Stimulated activated CD8-positive, alpha-beta memory T cell treated with anti-CD3 and anti-CD28 coated beads, Interleukin-4, amount 100 ng/mL, for 24 hours (primary cell): ENCODE data around the gene GAS2L1.

Experiments used
- DNase-seq: peaks from one replicate; pipeline ENCODE4 v3.0.0-alpha.2; 2020; ENCODE audit warnings: low read depth

The GAS2L1 gene

DNA sequence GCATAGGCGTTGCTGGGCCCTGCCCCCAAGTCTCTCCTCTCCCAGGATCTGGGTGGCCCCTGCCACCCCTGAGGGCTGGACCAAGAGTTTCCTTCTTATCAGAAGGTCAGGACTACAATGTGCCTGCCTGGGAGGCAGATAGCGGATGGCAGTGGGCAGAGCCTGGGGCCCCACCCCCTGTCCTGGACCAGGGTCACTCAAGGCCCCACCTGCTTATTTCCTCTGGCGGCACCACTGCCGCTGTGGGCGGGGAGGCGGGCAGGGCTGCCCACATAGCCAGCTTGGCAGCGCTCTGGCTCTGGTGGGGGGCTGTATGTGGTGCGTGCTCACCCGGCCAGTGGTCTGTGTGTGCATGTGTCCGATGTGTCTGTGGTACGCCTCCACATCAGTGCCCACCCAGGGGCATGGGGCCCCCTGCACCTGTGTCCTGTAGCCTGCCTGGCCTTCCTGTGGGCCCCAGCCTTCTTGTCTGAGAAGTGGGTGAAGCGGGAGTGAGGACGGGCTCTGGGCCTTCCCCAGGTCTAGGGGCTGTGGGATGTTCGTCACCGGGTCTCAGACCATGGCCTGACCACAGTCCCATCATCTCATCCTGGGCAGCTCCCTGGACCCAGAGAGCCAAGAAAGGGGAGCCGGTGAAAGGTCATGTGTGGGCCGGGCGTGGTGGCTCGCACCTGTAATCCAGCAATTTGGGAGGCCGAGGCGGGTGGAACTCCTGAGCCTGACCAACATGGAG is 3.0 kb downstream of the GAS2L1 start:
- DNase-seq = no peak

DNA sequence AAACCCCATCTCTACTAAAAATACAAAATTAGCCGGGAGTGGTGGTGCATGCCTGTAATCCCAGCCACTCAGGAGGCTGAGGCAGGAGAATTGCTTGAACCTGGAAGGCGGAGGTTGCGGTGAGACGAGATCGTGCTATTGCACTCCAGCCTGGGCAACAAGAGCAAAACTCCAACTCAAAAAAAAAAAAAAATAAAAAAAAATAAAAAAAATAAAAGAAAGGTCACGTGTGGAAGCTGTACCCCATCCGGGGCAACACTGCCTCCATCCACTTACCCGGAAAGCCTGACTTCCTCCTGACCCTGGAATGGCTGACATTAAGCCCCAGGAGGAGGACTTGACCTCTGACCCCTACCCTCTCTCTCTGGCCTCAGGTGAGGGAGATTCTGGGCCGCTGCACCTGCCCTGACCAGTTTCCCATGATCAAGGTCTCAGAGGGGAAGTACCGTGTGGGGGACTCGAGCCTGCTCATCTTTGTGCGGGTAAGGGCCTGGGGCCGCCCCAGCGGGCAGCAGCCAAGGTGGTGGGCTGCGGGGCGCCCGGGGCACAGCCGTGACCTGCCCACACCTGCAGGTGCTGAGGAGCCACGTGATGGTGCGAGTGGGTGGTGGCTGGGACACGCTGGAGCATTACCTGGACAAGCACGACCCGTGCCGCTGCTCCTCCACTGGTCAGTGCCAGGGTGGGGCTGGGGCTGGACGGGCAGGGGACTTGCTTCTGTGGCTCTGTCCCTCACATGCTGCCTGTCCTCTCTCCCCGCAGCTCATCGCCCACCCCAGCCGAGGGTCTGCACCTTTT is 3.8 kb downstream of the GAS2L1 start:
- DNase-seq = no peak

DNA sequence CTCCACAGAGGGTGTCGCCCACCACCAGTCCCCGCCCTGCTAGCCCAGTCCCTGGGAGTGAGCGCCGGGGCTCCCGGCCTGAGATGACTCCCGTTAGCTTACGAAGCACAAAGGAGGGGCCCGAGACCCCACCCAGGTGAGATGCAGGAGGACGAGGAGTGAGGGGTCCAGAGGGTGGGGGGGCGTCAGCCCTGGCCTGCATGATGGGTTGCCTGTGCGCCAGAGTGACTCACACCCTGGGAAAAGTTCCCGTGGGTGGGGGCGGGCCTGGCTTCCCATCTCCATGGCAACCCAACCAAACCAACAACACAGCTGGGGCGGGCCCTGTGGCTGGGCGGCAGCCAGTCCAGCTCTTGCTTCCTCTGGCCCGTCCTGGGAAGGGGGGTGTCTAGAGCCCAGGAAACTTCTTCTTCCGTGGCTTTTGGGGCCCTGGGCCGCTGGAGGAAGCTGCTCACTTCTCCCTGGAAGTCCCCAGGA is 4.5 kb downstream of the GAS2L1 start:
- peak; percentile 47 for DNase-seq

DNA sequence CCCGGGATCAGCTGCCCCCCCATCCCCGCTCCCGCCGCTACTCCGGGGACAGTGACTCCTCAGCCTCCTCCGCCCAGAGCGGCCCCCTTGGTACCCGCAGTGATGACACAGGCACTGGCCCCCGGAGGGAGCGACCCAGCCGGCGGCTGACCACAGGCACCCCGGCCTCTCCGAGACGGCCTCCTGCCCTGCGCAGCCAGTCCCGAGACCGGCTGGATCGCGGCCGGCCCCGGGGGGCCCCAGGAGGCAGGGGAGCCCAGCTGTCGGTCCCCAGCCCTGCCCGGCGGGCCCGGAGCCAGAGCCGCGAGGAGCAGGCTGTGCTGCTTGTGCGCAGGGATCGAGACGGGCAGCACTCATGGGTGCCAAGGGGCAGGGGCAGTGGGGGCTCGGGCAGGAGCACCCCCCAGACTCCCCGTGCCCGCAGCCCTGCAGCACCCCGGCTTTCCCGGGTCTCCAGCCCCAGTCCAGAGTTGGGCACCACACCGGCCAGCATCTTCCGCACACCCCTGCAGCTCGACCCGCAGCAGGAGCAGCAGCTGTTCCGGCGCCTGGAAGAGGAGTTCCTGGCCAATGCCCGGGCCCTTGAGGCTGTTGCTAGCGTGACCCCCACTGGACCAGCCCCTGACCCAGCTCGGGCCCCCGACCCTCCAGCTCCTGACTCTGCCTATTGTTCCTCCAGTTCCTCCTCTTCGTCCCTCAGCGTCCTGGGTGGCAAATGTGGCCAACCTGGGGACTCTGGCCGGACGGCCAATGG is 5.2 kb downstream of the GAS2L1 start:
- no peak for DNase-seq

DNA sequence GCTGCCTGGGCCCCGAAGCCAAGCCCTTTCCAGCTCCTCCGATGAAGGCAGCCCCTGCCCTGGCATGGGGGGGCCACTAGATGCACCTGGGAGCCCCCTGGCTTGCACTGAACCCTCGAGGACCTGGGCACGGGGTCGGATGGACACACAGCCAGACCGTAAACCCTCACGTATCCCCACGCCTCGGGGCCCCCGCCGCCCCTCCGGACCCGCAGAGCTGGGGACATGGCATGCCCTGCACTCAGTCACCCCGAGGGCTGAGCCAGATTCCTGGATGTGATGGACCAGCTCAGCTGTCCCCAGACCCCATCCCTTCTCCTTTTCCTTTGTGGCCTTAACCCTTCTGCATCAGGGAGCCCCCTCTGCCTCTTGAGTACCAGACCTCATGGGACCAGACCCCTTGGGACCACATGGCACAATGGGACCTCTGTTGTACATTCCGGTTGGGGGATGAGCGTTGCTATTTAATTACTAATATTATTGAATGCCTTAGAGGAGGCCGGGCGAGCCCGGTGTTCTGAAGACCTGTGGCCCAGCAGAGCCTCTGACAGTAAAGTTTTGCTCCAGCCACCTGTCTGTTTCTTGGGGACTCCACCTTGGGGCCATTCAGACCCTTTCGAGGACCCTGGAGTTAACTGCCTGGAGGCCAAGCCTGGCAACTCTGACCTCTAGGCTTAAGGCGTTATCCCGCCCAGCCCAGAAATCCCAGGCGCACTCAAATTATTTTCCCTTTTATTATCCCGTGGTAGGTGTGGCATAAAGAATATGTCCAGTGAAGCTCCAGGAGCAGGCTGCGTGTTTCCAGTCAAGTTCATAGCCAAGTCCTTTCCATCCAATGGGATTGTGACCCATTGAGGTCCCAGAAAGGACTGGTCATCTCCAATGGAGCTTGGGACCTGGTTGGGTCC is 6.0 kb downstream of the GAS2L1 start:
- DNase-seq = no peak

DNA sequence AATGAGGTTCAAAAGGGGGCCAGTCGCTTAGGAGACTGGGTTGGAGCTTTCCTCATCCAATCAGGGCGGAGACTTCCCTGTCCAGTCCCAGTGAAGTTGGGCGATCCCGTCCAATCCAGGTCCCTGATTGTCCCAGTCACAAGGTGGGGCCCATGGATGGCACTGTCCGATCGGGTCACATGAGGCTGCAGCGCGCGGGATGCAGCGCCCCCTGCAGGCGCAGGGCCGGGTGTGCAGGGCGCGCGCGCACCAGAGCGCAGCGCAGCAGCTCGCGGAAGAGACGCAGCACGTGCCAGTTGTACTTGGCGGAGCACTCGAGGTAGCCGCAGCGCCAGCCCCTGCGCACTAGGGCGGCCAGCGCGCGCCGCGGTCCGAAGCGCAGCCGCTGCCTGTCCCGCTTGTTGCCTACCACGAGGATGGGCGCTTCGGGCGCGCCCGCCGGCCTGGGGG is 6.7 kb downstream of the GAS2L1 start:
- no peak for DNase-seq

DNA sequence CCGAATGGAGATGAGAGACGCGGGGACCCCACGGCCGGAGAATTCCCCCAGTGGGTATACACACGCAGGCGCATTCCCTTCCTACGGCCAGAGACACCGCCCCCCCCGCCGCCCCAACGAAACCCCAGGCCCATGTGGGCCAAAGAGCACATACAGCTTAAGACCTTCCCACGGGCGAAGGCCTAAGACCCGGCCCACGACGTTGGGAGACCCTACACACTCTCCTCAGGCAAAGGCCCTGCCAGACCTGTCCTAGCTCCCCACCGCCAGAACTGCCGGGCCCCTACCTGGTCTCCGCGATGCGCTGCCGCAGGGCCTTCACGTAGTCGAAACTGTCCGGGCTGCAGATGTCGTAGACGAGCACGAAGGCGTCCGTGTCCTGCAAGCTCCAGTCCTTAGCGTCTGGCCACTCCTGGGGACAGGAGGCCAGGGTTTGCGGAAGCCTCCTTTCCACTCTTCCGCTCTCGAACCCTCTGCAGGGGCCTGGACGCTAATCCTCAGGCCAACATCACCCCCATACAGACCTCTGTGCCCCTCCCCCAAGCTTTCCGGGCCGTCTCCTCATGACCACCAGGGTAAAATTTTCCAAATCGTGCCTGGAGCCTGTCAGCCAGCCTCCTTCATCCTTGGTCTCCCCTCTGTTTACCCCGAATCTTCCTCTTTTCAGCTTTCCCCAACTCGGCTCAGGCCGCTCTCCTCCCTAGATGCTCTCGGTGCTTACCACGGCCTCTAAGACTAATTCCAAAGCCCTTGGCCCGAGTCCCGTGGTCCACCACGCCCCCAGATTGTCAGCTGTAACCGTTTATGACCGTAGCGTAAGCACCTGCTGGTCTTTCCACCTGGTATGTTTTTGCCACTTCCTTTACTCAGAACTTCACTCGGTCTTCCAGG is 7.4 kb downstream of the GAS2L1 start:
- DNase-seq = no peak

DNA sequence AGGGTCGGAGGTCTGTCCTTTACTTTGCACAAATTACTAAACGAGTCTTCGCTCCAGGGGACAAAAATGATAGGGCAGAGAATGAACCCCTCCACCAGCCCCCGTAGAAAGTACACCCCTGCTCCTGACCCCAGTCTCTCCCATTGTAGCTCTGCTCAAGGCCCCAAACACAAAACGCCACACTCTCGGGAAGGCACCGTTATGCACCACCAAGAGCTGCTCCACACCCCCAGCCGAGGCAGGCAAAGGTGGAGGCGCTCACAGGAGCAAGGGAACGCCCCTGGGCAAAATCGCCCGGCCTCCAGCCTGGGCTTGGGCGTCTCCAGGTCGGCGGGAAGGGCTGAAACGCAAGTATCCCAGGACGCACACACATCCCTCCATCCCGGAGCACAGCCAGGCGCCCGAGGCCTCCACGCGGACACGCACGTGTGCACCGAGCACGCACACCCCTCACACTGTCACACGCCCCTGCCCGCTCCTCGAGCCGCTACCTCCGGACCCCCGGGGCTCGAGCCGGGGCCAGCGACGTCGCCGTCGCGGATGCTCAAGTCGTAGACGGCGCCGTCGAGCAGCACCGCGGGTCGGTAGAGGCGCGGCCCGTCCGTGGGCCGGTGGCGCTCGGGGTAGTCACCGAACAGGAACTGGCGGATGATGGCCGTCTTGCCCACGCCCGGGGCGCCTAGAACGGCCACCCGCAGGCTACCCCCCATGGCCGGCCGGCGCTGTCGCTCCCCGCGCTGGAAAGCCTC is 8.3 kb downstream of the GAS2L1 start:
- no peak for DNase-seq

DNA sequence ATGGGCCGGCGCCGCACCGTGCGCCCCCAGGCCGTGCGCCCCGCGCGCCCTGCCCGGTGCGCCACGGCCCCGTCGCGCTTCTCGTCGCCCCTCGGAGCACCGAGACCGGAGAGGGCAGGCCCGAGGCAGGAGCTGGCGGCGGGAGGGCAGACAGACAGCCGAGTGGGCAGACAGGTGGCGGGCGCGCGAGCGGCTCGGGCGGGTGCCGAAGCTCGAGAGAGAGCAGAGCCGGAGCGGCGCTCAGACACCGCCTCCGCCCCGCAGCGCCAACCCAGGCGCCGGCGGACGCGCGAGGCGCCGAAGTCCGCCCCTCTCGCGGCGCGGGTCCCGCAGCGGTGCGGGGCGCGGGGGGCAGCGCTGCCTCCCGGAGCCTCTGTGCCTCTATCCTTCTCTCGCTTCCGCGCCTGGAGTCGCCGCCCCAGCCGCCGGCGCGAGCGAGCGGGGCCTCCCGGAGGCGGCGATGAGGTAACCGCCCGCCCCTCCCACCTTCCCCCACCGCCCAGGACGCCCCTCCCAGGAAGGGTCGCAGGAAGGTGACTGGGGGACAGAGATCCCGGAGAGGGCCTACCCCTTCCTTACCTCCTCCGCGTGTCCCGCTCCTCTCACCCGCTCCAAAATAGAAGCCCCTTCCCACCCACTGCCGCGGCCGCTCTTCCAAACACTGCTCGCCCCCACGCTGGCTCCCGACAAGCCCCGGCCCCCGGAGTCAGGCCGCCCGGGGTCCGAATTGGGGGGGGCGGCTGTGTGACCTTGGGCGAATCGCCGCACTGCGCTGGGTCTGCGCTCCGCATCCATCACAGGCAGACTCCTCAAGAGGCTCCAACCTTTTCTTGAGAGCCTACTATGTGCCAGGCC is 9.1 kb downstream of the GAS2L1 start, which contains the start of gene RASL10A:
Gene RASL10A, minus strand, starts transcription at position 412 of the 855 bp plus-strand sequence. CDS start 451 bp downstream, outside the sequence.
- DNase-seq = no peak

DNA sequence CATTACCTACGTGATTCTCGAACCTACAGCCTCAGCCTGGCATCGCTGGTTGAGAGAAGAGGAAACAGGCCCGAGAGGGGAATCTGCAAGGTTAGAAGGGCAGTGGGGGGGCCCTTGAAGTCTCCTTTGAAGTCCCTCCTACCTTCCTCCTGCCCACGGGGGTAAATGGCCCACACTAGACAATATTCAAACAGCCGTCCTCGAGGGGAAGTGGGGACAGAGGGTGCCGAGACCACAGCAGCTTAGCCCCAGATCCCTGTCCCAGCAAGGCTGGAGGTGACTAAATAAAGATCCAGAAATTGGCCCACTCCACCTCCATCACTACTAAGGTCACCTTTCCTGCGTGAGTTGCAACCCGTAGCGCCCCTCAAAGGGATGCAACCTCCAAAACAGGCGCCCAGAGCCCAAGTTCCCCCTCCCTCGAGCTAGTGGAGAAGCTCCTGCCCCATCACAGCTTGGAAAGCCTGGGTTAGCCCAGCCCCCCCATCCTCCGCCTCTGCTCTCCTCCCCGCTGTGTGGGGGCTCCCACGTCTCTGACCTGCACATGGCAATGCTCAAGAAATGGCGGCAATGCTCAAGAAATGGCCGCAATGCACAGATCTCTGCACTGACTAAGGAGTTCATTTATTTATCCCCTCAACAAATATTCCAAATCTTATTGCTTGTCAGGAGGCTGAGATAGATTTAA is 9.8 kb downstream of the GAS2L1 start:
- DNase-seq = no peak

DNA sequence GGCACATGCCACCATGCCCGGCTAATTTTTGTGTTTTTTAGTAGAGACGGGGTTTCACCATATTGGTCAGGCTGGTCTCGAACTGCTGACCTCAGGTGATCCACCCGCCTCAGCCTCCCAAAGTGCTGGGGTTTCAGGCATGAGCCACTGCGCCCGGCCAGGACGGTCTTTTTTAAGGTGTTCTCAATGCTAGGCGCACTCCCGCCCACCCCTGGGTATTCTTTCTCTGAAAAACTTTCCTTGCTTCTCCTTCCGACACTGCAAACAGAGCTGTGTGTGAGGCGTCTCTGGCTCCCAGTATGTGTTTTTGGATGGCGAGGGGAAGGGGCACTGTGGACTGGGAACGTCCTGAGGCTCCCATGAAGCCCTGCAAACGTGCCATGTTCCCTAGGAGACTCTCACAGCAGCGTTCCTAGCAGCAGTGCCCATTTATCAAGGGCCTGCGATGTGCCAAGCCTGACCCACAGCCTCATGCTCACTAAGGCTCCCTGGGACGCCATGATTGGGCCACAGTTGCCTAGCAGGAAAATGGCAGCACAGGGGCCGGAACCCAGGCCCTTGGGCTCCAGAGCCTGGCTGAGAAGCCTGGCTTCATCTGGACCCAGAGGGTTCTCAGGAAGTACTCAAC is 11.5 kb downstream of the GAS2L1 start:
- DNase-seq = no peak

DNA sequence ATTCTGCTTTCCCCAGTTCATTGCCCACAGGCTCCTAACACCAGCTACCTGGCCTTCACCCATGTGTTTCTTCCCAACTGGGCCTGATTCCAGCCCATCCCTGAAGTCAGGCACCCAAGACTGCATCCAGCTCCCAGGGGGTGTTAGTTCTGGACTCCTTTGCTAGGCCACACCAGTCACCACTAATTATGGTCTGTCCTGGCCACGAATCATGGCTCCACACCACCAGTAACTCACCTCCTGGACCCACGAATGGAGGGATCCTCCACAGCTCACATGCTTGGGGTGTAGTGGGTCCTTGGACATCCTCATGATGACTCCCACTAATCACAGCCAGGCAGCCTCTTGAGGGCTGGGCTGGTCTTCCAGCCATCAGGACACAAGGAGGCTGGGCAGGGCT is 12.6 kb downstream of the GAS2L1 start:
- DNase-seq = no peak

DNA sequence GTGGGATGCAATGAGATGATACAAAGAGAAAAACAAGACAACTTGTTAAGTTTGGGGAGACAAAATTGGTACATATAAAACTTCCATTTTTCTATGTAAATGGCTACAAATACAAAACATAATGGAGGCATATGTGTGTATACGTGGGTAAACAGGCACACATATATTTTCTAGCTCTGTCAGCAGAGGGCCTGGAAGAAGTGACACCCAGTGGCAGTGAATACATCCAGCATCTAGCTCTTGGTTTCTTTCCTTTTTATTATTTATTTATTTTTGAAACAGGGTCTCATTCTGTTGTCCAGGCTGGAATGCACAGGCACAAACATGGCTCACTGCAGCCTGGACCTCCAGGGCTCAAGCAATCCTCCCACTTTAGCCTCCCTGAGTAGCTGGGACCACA is 14.1 kb downstream of the GAS2L1 start:
- DNase-seq = no peak

DNA sequence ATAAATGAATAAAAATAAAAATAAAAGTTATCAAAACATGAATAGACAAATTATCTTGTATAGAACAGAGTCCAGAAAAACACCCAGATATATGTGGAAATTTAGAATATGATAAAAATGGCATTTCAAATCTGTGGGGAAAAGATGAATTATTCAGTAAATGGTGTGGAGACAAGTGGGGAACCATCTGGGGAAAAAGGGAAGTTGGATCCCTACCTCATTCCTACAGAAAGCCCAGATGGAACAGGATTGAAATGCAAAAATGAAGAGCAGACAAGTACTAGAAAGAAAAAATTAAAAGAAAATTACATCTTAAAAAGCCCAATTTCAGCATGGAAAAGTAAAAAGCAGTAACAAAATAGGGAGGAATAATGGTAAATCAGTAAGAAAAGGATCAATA is 17.2 kb downstream of the GAS2L1 start:
- DNase-seq = no peak

DNA sequence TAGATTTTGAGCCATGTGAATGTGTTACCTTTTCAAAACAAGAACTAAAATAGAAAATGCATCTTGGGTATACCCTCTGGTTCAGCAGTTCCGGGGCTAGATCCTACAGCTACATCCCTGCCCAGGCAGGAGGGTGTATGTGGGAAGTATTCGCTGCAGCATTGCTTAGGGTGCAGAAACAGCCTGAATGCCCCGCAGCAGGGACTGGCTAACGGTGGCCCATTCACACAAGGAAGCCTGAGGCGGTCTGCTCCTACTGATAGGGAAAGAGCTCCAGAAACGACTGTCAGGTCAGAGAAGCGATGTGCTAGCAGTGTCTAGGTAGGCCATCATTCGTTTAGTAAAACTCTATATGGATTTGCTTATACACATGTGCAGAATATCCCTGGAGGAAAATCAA is 18.9 kb downstream of the GAS2L1 start:
- DNase-seq = no peak

DNA sequence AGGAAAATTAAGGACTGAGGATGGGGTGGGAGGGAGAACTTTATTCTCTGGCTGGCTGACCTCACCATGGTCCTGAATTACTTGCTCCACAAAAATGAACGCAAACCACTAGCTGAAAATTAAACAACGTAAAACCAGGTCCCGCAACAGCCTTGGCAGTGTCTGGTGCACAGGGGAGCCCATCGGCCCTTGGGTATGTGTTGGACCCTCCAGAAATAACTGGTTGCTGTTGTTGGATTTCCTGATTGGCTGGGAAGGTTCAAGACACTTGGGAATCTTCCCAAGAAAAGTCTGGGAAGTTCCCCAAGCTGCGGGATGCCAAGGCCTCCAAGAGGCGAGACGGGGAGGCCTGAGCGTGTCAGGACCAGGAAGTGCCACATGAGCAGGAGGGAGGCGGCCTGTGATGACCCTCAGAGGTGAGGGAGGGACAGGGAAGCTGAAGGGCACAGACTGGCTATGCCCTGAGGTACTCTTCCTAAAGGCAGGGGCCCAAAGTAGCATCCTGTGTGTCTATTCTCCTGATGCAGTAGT is 19.4 kb downstream of the GAS2L1 start:
- DNase-seq = no peak

DNA sequence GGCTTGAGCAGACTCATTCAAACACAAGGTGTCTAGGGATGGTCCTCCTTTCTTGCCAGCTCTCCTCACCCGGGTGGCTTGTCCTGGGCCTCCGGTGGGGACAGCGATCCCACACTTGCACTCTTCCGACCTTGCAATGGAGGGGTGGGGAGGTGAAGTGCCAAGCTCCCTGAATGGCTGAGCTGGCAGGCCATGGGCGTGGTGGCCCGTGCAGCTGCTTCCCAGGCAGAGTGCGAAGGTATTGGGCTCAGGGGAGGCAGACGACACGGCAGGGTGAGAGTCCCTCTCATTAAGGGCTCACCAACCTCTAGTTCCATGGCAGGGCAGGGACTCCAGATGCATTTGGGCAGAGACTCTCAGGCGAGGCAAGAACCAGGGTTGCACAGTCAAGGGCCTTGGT is 20.0 kb downstream of the GAS2L1 start:
- no peak for DNase-seq
